ENCODE measurements around the gene PRX.

The PRX gene

GRCh38 chr19:40390084-40390742, 23.0 kb downstream of the PRX start, which contains the start of gene HIPK4:
HIPK4 (minus strand) TSS chr19:40390181; CDS start chr19:40389902, 279 bp downstream.
- no peak for DNase-seq (ENCODE audit: low spot score)
- Histone ChIP-seq H3K9me3 (ENCODE audit: severe bottlenecking) (no peaks in the 10 kb centered on the region), H3K36me3 (ENCODE audit: low read depth) (no peaks in the 10 kb centered on the region), H3K27me3 (ENCODE audit: insufficient read depth, poor library complexity, severe bottlenecking) (no peaks in the 10 kb centered on the region), H3K27ac (ENCODE audit: poor library complexity, severe bottlenecking) (no peak within 1 kb of the TSS), H3K4me1 (ENCODE audit: insufficient read depth, poor library complexity, severe bottlenecking) (peaks cover 8% of the 10 kb centered on the region), H3K4me3 (ENCODE audit: severe bottlenecking) (no peak within 1 kb of the TSS)
- TF ChIP-seq CTCF (IDR thresholded peaks at IDR 0.05; ENCODE audit: poor library complexity, severe bottlenecking): no peak
- ATAC-seq (ENCODE audit: low read depth): no peak

- DNase-seq (ENCODE audit: low spot score) (no peak), ATAC-seq (ENCODE audit: low read depth) (no peak)
- H3K4me1 ChIP-seq (ENCODE audit: insufficient read depth, poor library complexity, severe bottlenecking): peaks cover 8% of the 10 kb centered on the region
- no peak overlapping the region for H3K27ac ChIP-seq (ENCODE audit: poor library complexity, severe bottlenecking)
- H3K9me3 ChIP-seq (ENCODE audit: severe bottlenecking): no peaks in the 10 kb centered on the region
- no peaks in the 10 kb centered on the region for H3K27me3 ChIP-seq (ENCODE audit: insufficient read depth, poor library complexity, severe bottlenecking)
- TF ChIP-seq CTCF (IDR thresholded peaks at IDR 0.05; ENCODE audit: poor library complexity, severe bottlenecking): no peak
- H3K4me3 ChIP-seq (ENCODE audit: severe bottlenecking): no peak overlapping the region
- H3K36me3 ChIP-seq (ENCODE audit: low read depth): no peaks in the 10 kb centered on the region
Measured at GRCh38 chr19:40389404-40390083, 23.6 kb downstream of the PRX start.

- Histone ChIP-seq H3K9me3 (ENCODE audit: severe bottlenecking) (no peaks in the 10 kb centered on the region), H3K27ac (ENCODE audit: poor library complexity, severe bottlenecking) (no peak overlapping the region), H3K4me1 (ENCODE audit: insufficient read depth, poor library complexity, severe bottlenecking) (peaks cover 8% of the 10 kb centered on the region), H3K4me3 (ENCODE audit: severe bottlenecking) (no peak overlapping the region), H3K27me3 (ENCODE audit: insufficient read depth, poor library complexity, severe bottlenecking) (no peaks in the 10 kb centered on the region), H3K36me3 (ENCODE audit: low read depth) (no peaks in the 10 kb centered on the region)
- DNase-seq (ENCODE audit: low spot score) (no peak), ATAC-seq (ENCODE audit: low read depth) (no peak)
- no peak for TF ChIP-seq CTCF (IDR thresholded peaks at IDR 0.05; ENCODE audit: poor library complexity, severe bottlenecking)
Measured at GRCh38 chr19:40388481-40388880, 24.7 kb downstream of the PRX start.

- Histone ChIP-seq H3K4me1 (ENCODE audit: insufficient read depth, poor library complexity, severe bottlenecking) (no peaks in the 10 kb centered on the region), H3K36me3 (ENCODE audit: low read depth) (no peaks in the 10 kb centered on the region), H3K27ac (ENCODE audit: poor library complexity, severe bottlenecking) (no peak overlapping the region), H3K27me3 (ENCODE audit: insufficient read depth, poor library complexity, severe bottlenecking) (no peaks in the 10 kb centered on the region), H3K9me3 (ENCODE audit: severe bottlenecking) (no peaks in the 10 kb centered on the region), H3K4me3 (ENCODE audit: severe bottlenecking) (no peak overlapping the region)
- ATAC-seq (ENCODE audit: low read depth) (no peak), DNase-seq (ENCODE audit: low spot score) (no peak)
- TF ChIP-seq CTCF (IDR thresholded peaks at IDR 0.05; ENCODE audit: poor library complexity, severe bottlenecking): no peak
Measured at GRCh38 chr19:40387155-40387554, 26.0 kb downstream of the PRX start.
